Activated naive CD4-positive, alpha-beta T cell treated with Interleukin-2 at 50 U/mL for 16 hours (primary cell): ENCODE measurements around the gene RPL13A.

Source experiments
- DNase-seq: peaks from one replicate; pipeline ENCODE4 v3.0.0-alpha.2; 2020

RPL13A gene

GRCh38 chr19:49512970-49513745, 25.8 kb downstream of the RPL13A start:
- peak; percentile 35 for DNase-seq

DNA sequence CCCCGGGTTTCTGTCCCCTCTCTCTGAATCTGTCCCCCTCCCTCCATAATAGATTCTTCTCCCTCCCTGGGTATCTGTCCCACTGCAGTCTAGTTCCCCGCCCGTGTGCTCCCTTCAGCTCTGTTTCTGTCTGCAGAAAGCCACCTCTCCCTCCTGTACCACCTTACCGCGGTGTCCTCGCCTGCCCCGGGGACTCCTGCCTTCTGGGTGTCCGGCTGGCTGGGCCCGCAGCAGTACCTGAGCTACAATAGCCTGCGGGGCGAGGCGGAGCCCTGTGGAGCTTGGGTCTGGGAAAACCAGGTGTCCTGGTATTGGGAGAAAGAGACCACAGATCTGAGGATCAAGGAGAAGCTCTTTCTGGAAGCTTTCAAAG, 26.3 kb downstream of the RPL13A start:
- DNase-seq = no peak

GRCh38 chr19:49514151-49514550, 26.7 kb downstream of the RPL13A start:
- no peak for DNase-seq

- no peak for DNase-seq
These were observed 28.4 kb downstream of the RPL13A start for GRCh38 chr19:49515767-49516166.

DNA sequence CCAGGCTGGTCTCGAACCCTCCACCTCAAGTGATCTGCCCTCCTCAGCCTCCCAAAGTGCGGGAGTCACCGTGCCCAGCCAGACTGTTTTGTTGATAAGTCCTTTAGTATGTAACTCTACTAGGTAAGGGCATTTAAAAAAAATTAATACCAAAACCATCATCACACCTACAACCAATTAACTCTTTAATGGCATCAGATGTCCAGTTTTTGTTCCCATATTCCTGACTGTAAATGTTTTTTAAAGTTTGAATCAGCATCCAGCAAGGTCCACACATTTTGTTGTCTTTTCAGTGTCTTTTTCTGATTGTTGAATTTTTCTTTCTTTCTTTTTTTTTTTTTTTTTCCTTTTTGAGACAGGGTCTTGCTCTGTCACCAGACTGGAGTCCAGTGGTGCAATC, 30.6 kb downstream of the RPL13A start:
- no peak for DNase-seq

GRCh38 chr19:49520705-49521319, 33.4 kb downstream of the RPL13A start:
- DNase-seq = no peak

DNA sequence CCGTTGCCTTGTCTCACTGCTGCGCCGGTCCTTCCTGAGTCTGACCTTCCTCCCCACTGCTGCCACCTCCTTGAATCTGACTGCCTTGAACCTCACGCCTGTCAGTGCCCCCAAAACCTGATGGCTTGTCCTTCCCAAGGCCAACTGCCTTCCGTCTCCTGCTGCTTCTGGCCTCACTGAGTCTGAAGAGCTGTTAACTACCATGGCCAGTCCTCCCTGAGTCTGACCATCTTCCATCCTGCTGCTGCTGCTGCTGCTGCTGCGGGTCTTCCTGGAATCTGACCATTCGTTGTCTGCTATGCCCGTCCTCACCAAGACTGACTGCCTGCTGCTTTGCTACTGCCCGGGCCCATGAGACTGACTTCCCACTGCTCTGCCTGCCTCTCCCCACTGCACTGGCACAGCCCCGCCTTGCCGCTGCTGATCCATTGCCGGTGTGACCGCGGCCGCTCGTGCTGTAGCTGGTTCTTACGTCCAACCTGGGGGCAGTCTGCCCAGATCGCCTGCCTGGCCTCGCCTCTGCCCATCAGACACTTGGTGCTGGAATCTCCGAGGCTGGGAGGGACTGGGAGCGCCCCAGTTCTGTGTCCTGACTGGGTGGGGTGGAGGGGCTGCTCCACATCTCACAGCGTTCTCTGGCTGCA, 37.5 kb downstream of the RPL13A start:
- no peak for DNase-seq

GRCh38 chr19:49528211-49528771, 40.9 kb downstream of the RPL13A start:
- no peak for DNase-seq

DNA sequence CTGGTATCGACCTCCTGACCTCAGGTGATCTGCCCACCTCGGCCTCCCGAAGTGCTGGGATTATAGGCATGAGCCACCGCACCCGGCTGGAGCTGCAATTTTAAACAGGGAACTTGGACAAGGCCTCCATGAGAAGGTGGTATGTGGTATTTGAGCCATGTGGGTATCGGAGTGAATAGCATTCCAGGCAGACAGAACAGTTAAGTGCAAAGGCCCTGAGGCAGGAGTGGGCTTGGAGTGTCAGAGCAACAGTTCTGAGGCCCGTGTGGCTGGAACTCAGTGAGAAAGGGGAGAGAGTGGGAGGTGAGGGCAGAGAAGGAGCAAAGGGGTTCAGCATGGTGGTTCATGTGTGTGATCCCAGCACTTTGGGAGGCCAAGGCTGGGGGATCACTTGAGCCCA, 43.3 kb downstream of the RPL13A start:
- no peak for DNase-seq

DNA sequence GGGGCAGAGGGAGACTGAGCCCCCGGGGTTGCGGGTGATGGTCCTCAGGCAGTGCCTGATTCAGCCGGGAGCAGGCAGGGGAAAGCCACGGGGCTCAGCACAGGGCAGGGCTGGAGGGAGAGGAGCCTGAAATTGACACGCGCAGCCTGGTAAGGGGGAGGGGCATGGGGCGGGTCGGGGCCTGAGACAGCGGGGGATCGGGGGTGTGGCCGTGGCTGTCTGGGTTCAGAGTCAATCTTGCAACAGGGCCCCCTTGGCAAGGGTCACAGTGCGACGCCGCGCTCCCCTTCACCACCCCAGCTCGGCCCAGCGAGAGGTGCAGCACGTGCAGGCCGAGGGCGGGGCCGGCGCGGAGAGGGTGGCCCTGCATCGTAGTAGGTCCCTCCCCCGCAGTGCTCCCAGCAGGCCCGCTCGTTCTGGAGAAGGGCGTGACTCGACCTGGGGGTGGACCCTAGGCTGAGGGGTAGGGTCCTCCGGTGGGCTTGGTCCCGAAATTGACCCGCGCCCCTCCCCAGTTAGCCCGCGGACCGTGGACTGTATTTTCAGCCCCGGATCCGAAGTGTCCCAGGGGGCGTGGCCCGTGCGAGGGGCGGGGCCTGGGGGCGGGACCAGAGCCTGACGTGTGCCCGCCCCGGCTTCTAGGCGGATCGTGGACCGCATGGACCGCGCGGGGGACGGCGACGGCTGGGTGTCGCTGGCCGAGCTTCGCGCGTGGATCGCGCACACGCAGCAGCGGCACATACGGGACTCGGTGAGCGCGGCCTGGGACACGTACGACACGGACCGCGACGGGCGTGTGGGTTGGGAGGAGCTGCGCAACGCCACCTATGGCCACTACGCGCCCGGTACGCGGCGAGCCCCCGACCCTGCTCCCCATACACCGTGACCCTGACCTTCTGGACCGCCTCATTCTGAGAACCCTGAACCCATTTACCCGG, 46.4 kb downstream of the RPL13A start:
- DNase-seq = peak; percentile 85

GRCh38 chr19:49534632-49535385, 47.4 kb downstream of the RPL13A start:
- no peak for DNase-seq

DNA sequence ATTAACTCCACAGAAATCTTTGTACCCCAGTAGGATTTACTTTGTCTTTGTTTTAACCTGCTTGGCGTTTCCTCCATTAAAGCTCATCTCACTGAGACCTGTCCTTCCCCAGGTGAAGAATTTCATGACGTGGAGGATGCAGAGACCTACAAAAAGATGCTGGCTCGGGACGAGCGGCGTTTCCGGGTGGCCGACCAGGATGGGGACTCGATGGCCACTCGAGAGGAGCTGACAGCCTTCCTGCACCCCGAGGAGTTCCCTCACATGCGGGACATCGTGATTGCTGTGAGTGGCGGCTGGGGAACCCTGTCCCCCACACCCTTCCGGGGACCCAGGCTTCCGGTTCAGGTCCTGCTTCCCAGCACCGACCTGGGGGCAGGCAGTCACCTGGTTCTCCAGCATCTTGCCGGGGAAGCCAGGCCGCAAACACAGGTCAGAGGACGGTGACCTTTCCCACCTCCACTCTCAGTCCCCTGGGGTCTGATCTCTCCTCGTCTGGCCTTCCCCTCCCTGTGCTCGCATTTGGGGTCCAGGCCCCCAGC, 49.6 kb downstream of the RPL13A start:
- DNase-seq = no peak

DNA sequence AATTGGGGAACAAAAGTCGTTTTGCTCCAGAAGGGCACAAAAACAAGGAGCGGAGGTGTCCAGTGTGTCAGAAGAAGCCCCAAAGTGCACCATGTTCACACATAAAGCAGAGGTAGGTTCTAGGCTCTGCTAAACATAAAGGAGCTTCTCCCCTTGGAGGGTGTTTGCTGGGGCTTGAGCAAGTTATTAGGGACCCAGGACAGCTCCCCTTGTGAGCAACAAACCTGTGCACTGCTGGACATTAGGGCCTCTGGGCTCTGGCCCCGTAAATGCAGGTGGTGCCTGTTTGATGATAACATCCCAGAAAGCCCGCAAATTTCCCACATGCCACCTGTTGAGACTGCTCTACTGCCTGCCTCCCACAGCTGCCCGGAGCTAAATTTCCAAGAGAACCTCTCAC, 51.2 kb downstream of the RPL13A start:
- no peak for DNase-seq

- no peak for DNase-seq
These were observed 52.0 kb downstream of the RPL13A start for GRCh38 chr19:49539192-49539952.
